Natural killer cell (primary cell): ENCODE results near the gene NLRP4. TPM values are rescaled to one million over a fixed set of nuclear protein-coding genes. Genes with fewer than 3 reads are reported as not detected.

Source experiments
- ATAC-seq, 3 donors: fragments of 150-1000 bp in 2 of 3; fragments of 200-7000 bp in 1 of 3; cut with Tn5 transposase; 1 replicate in 1 of 3; 2 replicates in 2 of 3; pipeline ENCODE4 v1.10.0; 2021; ENCODE audit warnings: mild to moderate bottlenecking in 2 of 3, moderate library complexity in 2 of 3
- DNase-seq, 2 donors: peaks; one replicate each; pipeline versions ENCODE4 v3.0.0 to v3.0.0-alpha.2; 2013 to 2021; ENCODE audit warnings: mixed read lengths in 1 of 2
- H3K27ac ChIP-seq: one replicate; pipeline ENCODE4 v1.5.1; 2013; ENCODE audit warnings: mild to moderate bottlenecking, low read length
- H3K27me3 ChIP-seq: one replicate; pipeline ENCODE4 v1.6.1; 2013; ENCODE audit warnings: low read length; ENCODE audit not compliant: control insufficient read depth, insufficient read depth
- H3K36me3 ChIP-seq: one replicate; pipeline ENCODE4 v1.6.1; 2013; ENCODE audit warnings: low read length; ENCODE audit not compliant: control insufficient read depth, insufficient read depth
- H3K4me1 ChIP-seq: one replicate; pipeline ENCODE4 v1.6.1; 2013; ENCODE audit warnings: low read length; ENCODE audit not compliant: control insufficient read depth, insufficient read depth
- H3K4me3 ChIP-seq: one replicate; pipeline ENCODE4 v1.5.1; 2013; ENCODE audit warnings: low read length
- H3K9me3 ChIP-seq: one replicate; pipeline ENCODE4 v1.6.1; 2013; ENCODE audit warnings: low read length; ENCODE audit not compliant: control insufficient read depth, insufficient read depth
- H3K27ac Mint-ChIP-seq, 2 donors: one replicate each; pipeline ENCODE4 v1.8.0; 2022; ENCODE audit warnings: mild to moderate bottlenecking in 2 of 2, mixed read lengths in 2 of 2, moderate library complexity in 1 of 2
- H3K27me3 Mint-ChIP-seq, 2 donors: one replicate each; pipeline ENCODE4 v1.8.0; 2022; ENCODE audit warnings: low read depth in 2 of 2, mixed read lengths in 2 of 2
- H3K36me3 Mint-ChIP-seq: one replicate; pipeline ENCODE4 v1.8.0; 2022; ENCODE audit warnings: mixed read lengths
- H3K4me1 Mint-ChIP-seq, 2 donors: one replicate each; pipeline ENCODE4 v1.8.0; 2022; ENCODE audit warnings: mixed read lengths in 2 of 2
- H3K4me3 Mint-ChIP-seq: one replicate; pipeline ENCODE4 v1.8.0; 2022; ENCODE audit warnings: mild to moderate bottlenecking, moderate library complexity, mixed read lengths
- H3K9me3 Mint-ChIP-seq, 2 donors: one replicate each; pipeline ENCODE4 v1.8.0; 2022; ENCODE audit warnings: mixed read lengths in 2 of 2
- CTCF ChIP-seq: fragments of 200-600 bp; IDR thresholded peaks from one replicate; pipeline ENCODE4 v1.8.0; 2022; ENCODE audit warnings: antibody characterized with exemption
- WGBS: methylation state at CpG from one replicate; pipeline ENCODE4 v1.1.7; 2013; ENCODE audit warnings: missing lambda C conversion rate; ENCODE audit not compliant: insufficient coverage; 5-methylcytosine and 5-hydroxymethylcytosine counted together
- intact Hi-C: fragments of 100-400 bp; cut with micrococcal nuclease; formaldehyde crosslinking; loops from one replicate; pipeline ENCODE4 v1.14.2; 2022
- total RNA-seq, 4 donors: library from RNA; stranded (reverse); fragments of 120-200 nt in 1 of 4; gene quantifications; one replicate each; pipeline versions ENCODE4 v1.2.3 to v1.2.4, GENCODE V29; 2013 to 2022

Gene NLRP4
- not detected for total RNA-seq
- 0.29 TPM for total RNA-seq (2013)

- H3K27me3 Mint-ChIP-seq: no peaks in the 10 kb centered on the region
- no peaks in the 10 kb centered on the region for H3K4me1 Mint-ChIP-seq
- ATAC-seq (no peak), DNase-seq (no peak)
- H3K4me3 Mint-ChIP-seq: no peak within 1 kb of the TSS
- Histone ChIP-seq H3K36me3 (no peaks in the 10 kb centered on the region), H3K27me3 (no peaks in the 10 kb centered on the region), H3K9me3 (peaks cover 4% of the 10 kb centered on the region), H3K4me1 (no peaks in the 10 kb centered on the region), H3K27ac (no peak within 1 kb of the TSS), H3K4me3 (no peak within 1 kb of the TSS)
- H3K9me3 Mint-ChIP-seq: peaks cover 0 to 2% of the 10 kb centered on the region in 2 donors
- intact Hi-C loops: no loop called here
- no peak within 1 kb of the TSS for H3K27ac Mint-ChIP-seq
- 92% methylated on average over 15 of the region's 16 CpGs for WGBS
- no peaks in the 10 kb centered on the region for H3K36me3 Mint-ChIP-seq
- no peak for TF ChIP-seq CTCF
Observed at GRCh38 chr19:55836340-55836739, at the start of gene NLRP4. Gene NLRP4, plus strand, starts transcription at chr19:55836540. Its CDS starts 15,541 bp downstream, at chr19:55852081.

- H3K4me3 Mint-ChIP-seq: no peak overlapping the region
- WGBS: 90% methylated on average over 10 of the region's 11 CpGs
- H3K9me3 ChIP-seq: no peaks in the 10 kb centered on the region
- no peak overlapping the region for H3K4me3 ChIP-seq
- ATAC-seq: no peak
- no peak overlapping the region for H3K27ac ChIP-seq
- no peaks in the 10 kb centered on the region for H3K36me3 ChIP-seq
- no peak overlapping the region for H3K27ac Mint-ChIP-seq
- no peaks in the 10 kb centered on the region for H3K4me1 ChIP-seq
- H3K27me3 ChIP-seq: no peaks in the 10 kb centered on the region
- TF ChIP-seq CTCF: no peak
- H3K36me3 Mint-ChIP-seq: no peaks in the 10 kb centered on the region
- H3K9me3 Mint-ChIP-seq: peaks cover 3 to 4% of the 10 kb centered on the region in 2 donors
- intact Hi-C loops: no loop called here
- no peaks in the 10 kb centered on the region for H3K4me1 Mint-ChIP-seq
- no peak for DNase-seq
- peaks cover 7 to 12% of the 10 kb centered on the region in 2 donors for H3K27me3 Mint-ChIP-seq
Observed at GRCh38 chr19:55795021-55795420, 41.3 kb upstream of the NLRP4 start.

GRCh38 chr19:55801416-55801815 is 34.9 kb upstream of the NLRP4 start:
- intact Hi-C loops: loop anchor here (10.0 kb wide), 1 partner anchor 167 kb away; no protein-coding TSS in a partner anchor
- peaks cover 5 to 6% of the 10 kb centered on the region in 2 donors for H3K9me3 Mint-ChIP-seq
- H3K36me3 Mint-ChIP-seq: no peaks in the 10 kb centered on the region
- peaks cover 12 to 15% of the 10 kb centered on the region in 2 donors for H3K27me3 Mint-ChIP-seq
- TF ChIP-seq CTCF: no peak
- no peak overlapping the region for H3K4me3 Mint-ChIP-seq
- 60% methylated on average over 7 of the region's 7 CpGs for WGBS
- Histone ChIP-seq H3K27ac (no peak overlapping the region), H3K4me3 (no peak overlapping the region), H3K4me1 (no peaks in the 10 kb centered on the region), H3K36me3 (no peaks in the 10 kb centered on the region), H3K9me3 (no peaks in the 10 kb centered on the region), H3K27me3 (no peaks in the 10 kb centered on the region)
- ATAC-seq: no peak
- H3K27ac Mint-ChIP-seq: no peak overlapping the region
- no peaks in the 10 kb centered on the region for H3K4me1 Mint-ChIP-seq
- no peak for DNase-seq

- H3K36me3 Mint-ChIP-seq: no peaks in the 10 kb centered on the region
- no peak overlapping the region for H3K27ac Mint-ChIP-seq
- Histone ChIP-seq H3K27ac (no peak overlapping the region), H3K27me3 (no peaks in the 10 kb centered on the region), H3K4me1 (no peaks in the 10 kb centered on the region), H3K4me3 (no peak overlapping the region), H3K9me3 (no peaks in the 10 kb centered on the region), H3K36me3 (no peaks in the 10 kb centered on the region)
- H3K27me3 Mint-ChIP-seq: peaks cover 11 to 19% of the 10 kb centered on the region in 2 donors
- DNase-seq: no peak
- ATAC-seq: no peak
- intact Hi-C loops: loop anchor here (10.0 kb wide), 1 partner anchor 167 kb away; no protein-coding TSS in a partner anchor
- H3K4me1 Mint-ChIP-seq: no peaks in the 10 kb centered on the region
- TF ChIP-seq CTCF: no peak
- H3K9me3 Mint-ChIP-seq: peaks cover 6 to 9% of the 10 kb centered on the region in 2 donors
- 87% methylated on average over 2 of the region's 2 CpGs for WGBS
- no peak overlapping the region for H3K4me3 Mint-ChIP-seq
Observed at GRCh38 chr19:55802281-55802680, 34.1 kb upstream of the NLRP4 start.
